Jurkat, Clone E6-1 (cell line): ENCODE results near the gene NR1I3.
"Not testable (repeated sequence)": the region's sequence is repeated elsewhere in the genome, so short reads cannot be mapped to it uniquely, and the experiment has no call there.

Experiments used
- DNase-seq: peaks from one replicate; pipeline ENCODE4 v3.0.0-alpha.2; 2011; ENCODE audit warnings: low read depth, low spot score
- H3K4me3 ChIP-seq: 2 replicates; pipeline ENCODE4 v1.5.1; 2011; ENCODE audit warnings: mild to moderate bottlenecking, low read length, control low read depth, moderate library complexity

Gene NR1I3

GRCh38 chr1:161255302-161255701, 17.3 kb upstream of the NR1I3 start:
- not testable (repeated sequence) for DNase-seq, H3K4me3 ChIP-seq

GRCh38 chr1:161251579-161251978, 13.6 kb upstream of the NR1I3 start:
- no peak for DNase-seq
- H3K4me3 ChIP-seq, result no peak overlapping the region

GRCh38 chr1:161250829-161251228, 12.8 kb upstream of the NR1I3 start:
- no peak overlapping the region for H3K4me3 ChIP-seq
- no peak for DNase-seq

- not testable (repeated sequence) for H3K4me3 ChIP-seq, DNase-seq
Measured at GRCh38 chr1:161250100-161250499, 12.1 kb upstream of the NR1I3 start.

- H3K4me3 ChIP-seq, result no peak overlapping the region
- no peak for DNase-seq
Measured at GRCh38 chr1:161244888-161245287, 6.9 kb upstream of the NR1I3 start.

- no peak for DNase-seq
- H3K4me3 ChIP-seq, result no peak overlapping the region
Measured at GRCh38 chr1:161242313-161242712, 4.3 kb upstream of the NR1I3 start.

GRCh38 chr1:161241682-161242081, 3.7 kb upstream of the NR1I3 start:
- DNase-seq, result no peak
- no peak overlapping the region for H3K4me3 ChIP-seq

GRCh38 chr1:161235957-161236775, 1.8 kb downstream of the NR1I3 start:
- DNase-seq, result no peak
- H3K4me3 ChIP-seq, result no peak overlapping the region

- H3K4me3 ChIP-seq, result no peak overlapping the region
- DNase-seq, result no peak
Measured at GRCh38 chr1:161233102-161233501, 4.9 kb downstream of the NR1I3 start.

GRCh38 chr1:161230762-161231161, 7.2 kb downstream of the NR1I3 start:
- DNase-seq, result no peak
- no peak overlapping the region for H3K4me3 ChIP-seq

- H3K4me3 ChIP-seq, result no peak overlapping the region
- DNase-seq, result no peak
Measured at GRCh38 chr1:161229896-161230295, 8.1 kb downstream of the NR1I3 start.

GRCh38 chr1:161228032-161228431, 10.0 kb downstream of the NR1I3 start:
- DNase-seq, result no peak
- peak overlapping the region; percentile 98; the same call in 1 of the 2 replicates for H3K4me3 ChIP-seq

GRCh38 chr1:161227196-161227871, 10.7 kb downstream of the NR1I3 start:
- H3K4me3 ChIP-seq, result peak overlapping the region; percentile 98

GRCh38 chr1:161226759-161227158, 11.2 kb downstream of the NR1I3 start:
- H3K4me3 ChIP-seq, result peak overlapping the region; percentile 98
- DNase-seq, result no peak

More at GRCh38 chr1:161227196-161227871, 10.7 kb downstream of the NR1I3 start:
- DNase-seq, result peak; percentile 81

GRCh38 chr1:161226320-161226711, 11.7 kb downstream of the NR1I3 start:
- H3K4me3 ChIP-seq, result peak overlapping the region; percentile 98
- DNase-seq, result no peak

GRCh38 chr1:161225534-161226319, 12.3 kb downstream of the NR1I3 start, which contains the start of gene TOMM40L:
TSS of gene TOMM40L (plus strand) at chr1:161226060. CDS start at chr1:161226490, 430 bp downstream.
- DNase-seq, result peak; percentile 100
- peak within 1 kb of the TSS; percentile 98 for H3K4me3 ChIP-seq

- no peak for DNase-seq
- H3K4me3 ChIP-seq, result peak overlapping the region; percentile 18
Measured at GRCh38 chr1:161225178-161225533, 12.8 kb downstream of the NR1I3 start.

- H3K4me3 ChIP-seq, DNase-seq: not testable (repeated sequence)
Measured at GRCh38 chr1:161224695-161225087, 13.3 kb downstream of the NR1I3 start.

GRCh38 chr1:161223805-161224694, 14.0 kb downstream of the NR1I3 start:
- DNase-seq, result no peak

More at GRCh38 chr1:161223805-161224694, 14.0 kb downstream of the NR1I3 start:
- H3K4me3 ChIP-seq, result no peak overlapping the region
